GM12878 (cell line): ENCODE data around the gene TMEM61. TPM values are rescaled to one million over a fixed set of nuclear protein-coding genes. Genes with fewer than 3 reads are reported as not detected.

ENCODE experiments used
- ATAC-seq: fragments of 200-7000 bp; cut with Tn5 transposase; 3 replicates; pipeline ENCODE4 v1.9.1; 2020; ENCODE audit warnings: mild to moderate bottlenecking, moderate library complexity
- BruUV-seq: library from RNA; stranded (reverse); fragments of 400-500 nt; replicated peaks from 2 replicates; lab custom pipeline; 2021; lab: Mats Ljungman, UMichigan
- CTCF ChIA-PET: fragments of 300-600 bp; sonication (Branson Sonifier 250); formaldehyde crosslinking; extraction: SDS; loops from one replicate; lab custom pipeline; 2021; ENCODE audit warnings: inconsistent platforms; lab: Yijun Ruan, JAX
- POLR2A ChIA-PET: fragments of 350-600 bp; formaldehyde crosslinking; extraction: SDS; loops from one replicate; lab custom pipeline; 2021; ENCODE audit warnings: inconsistent platforms; lab: Charles Lee
- RAD21 ChIA-PET: fragments of 300-600 bp; sonication (Branson Sonifier 250); formaldehyde crosslinking; loops from one replicate; lab custom pipeline; 2023; ENCODE audit warnings: antibody characterized with exemption; ENCODE audit not compliant: unreplicated experiment; lab: Charles Lee
- SMC1A ChIA-PET: fragments of 300-600 bp; sonication (Branson Sonifier 250); formaldehyde crosslinking; loops from one replicate; lab custom pipeline; 2023; ENCODE audit not compliant: unreplicated experiment, uncharacterized antibody; lab: Charles Lee
- DNase-seq: peaks from one replicate; pipeline ENCODE4 v3.0.0-alpha.2; 2011; ENCODE audit warnings: low read depth, low spot score
- FAIRE-seq: peaks from 3 replicates; lab custom pipeline; 2011; peaks lifted over from hg19 to GRCh38; lab: Jason Lieb, UNC
- H2AFZ ChIP-seq: 2 replicates; pipeline ENCODE4 v1.6.0; 2011; ENCODE audit warnings: low read depth, low read length, control low read depth; ENCODE audit not compliant: control insufficient read depth
- H3K27ac ChIP-seq: 2 replicates; pipeline ENCODE4 v1.5.1; 2011; ENCODE audit warnings: control low read depth; ENCODE audit not compliant: control insufficient read depth, insufficient read depth
- H3K27me3 ChIP-seq, 2 experiments: replicated peaks in 1 of 2; 2 replicates each; pipeline versions ENCODE4 v1.6.0 to v1.6.1; 2011; ENCODE audit warnings: low read length in 1 of 2; ENCODE audit not compliant: control insufficient read depth in 2 of 2, insufficient read depth in 2 of 2
- H3K36me3 ChIP-seq, 2 experiments: 2 replicates each; pipeline ENCODE4 v1.5.1; 2011; ENCODE audit warnings: low read length in 1 of 2; ENCODE audit not compliant: control insufficient read depth in 2 of 2, insufficient read depth in 2 of 2
- H3K4me1 ChIP-seq: 2 replicates; pipeline ENCODE4 v1.6.1; 2011; ENCODE audit warnings: mild to moderate bottlenecking, low read length, moderate library complexity, mixed read lengths; ENCODE audit not compliant: control insufficient read depth, insufficient read depth
- H3K4me2 ChIP-seq: 2 replicates; pipeline ENCODE4 v1.6.0; 2011; ENCODE audit warnings: control low read depth; ENCODE audit not compliant: control insufficient read depth, insufficient read depth
- H3K4me3 ChIP-seq: fragments of 200-600 bp; sonication (generic); 2 replicates; pipeline ENCODE4 v1.5.1; 2016
- H3K79me2 ChIP-seq: 2 replicates; pipeline ENCODE4 v1.6.0; 2011; ENCODE audit warnings: low read length; ENCODE audit not compliant: control insufficient read depth, insufficient read depth
- H3K9ac ChIP-seq: 2 replicates; pipeline ENCODE4 v1.8.0; 2011; ENCODE audit warnings: low read length, control low read depth, mixed read lengths; ENCODE audit not compliant: control insufficient read depth, insufficient read depth
- H3K9me3 ChIP-seq: replicated peaks from 3 replicates; pipeline ENCODE4 v1.5.1; 2011; ENCODE audit warnings: mild to moderate bottlenecking, low read length; ENCODE audit not compliant: control insufficient read depth, insufficient read depth
- H4K20me1 ChIP-seq: 2 replicates; pipeline ENCODE4 v1.6.0; 2011; ENCODE audit not compliant: control insufficient read depth, insufficient read depth
- CBX5 ChIP-seq: sonication (generic); IDR thresholded peaks from 2 replicates; pipeline ENCODE4 v1.6.1; 2016; ENCODE audit warnings: low read depth, moderate library complexity, mild to moderate bottlenecking, inconsistent platforms
- CEBPB ChIP-seq, 2 experiments: fragments of 150-350 bp in 1 of 2; IDR thresholded peaks; 2 replicates each; pipeline ENCODE4 v1.6.1; 2012 to 2014; ENCODE audit warnings: low read depth in 2 of 2, low read length in 2 of 2, borderline replicate concordance in 1 of 2, inconsistent platforms in 1 of 2
- ESRRA ChIP-seq: IDR thresholded peaks from 2 replicates; pipeline ENCODE4 v1.6.1; 2012; ENCODE audit warnings: mild to moderate bottlenecking, low read length, improper control_type of control experiment
- GATAD2B ChIP-seq: fragments of 450-650 bp; conservative IDR thresholded peaks from 2 replicates; pipeline ENCODE4 v1.6.1; 2017; ENCODE audit warnings: low read depth, mild to moderate bottlenecking, moderate library complexity
- LARP7 ChIP-seq: fragments of 450-650 bp; IDR thresholded peaks from 2 replicates; pipeline ENCODE4 v1.6.1; 2017; ENCODE audit warnings: mild to moderate bottlenecking
- MXI1 ChIP-seq: fragments of 150-350 bp; IDR thresholded peaks from 2 replicates; pipeline ENCODE4 v1.6.1; 2011; ENCODE audit warnings: low read depth, mild to moderate bottlenecking, inconsistent platforms, low read length, improper control_type of control experiment
- NFYA ChIP-seq: IDR thresholded peaks from 2 replicates; pipeline ENCODE4 v1.6.1; 2011; ENCODE audit warnings: low read depth, mild to moderate bottlenecking, low read length, improper control_type of control experiment, borderline replicate concordance
- PAX5 ChIP-seq: IDR thresholded peaks from 2 replicates; pipeline ENCODE4 v1.6.1; 2011; ENCODE audit warnings: low read depth, low read length, borderline replicate concordance
- RAD51 ChIP-seq: fragments of 450-650 bp; IDR thresholded peaks from 2 replicates; pipeline ENCODE4 v1.6.1; 2016; ENCODE audit warnings: moderate library complexity, mild to moderate bottlenecking, inconsistent platforms
- RBBP5 ChIP-seq: fragments of 200-600 bp; sonication (generic); conservative IDR thresholded peaks from 2 replicates; pipeline ENCODE4 v1.6.1; 2016
- TCF3 ChIP-seq: IDR thresholded peaks from 2 replicates; pipeline ENCODE4 v1.6.1; 2012; ENCODE audit warnings: low read depth, mild to moderate bottlenecking, low read length, borderline replicate concordance; ENCODE audit not compliant: insufficient read depth
- ZZZ3 ChIP-seq: IDR thresholded peaks from 2 replicates; pipeline ENCODE4 v1.6.1; 2011; ENCODE audit warnings: low read depth; ENCODE audit not compliant: control insufficient read depth, insufficient read length
- WGBS: methylation state at CpG from one replicate; pipeline ENCODE4 v1.1.6; 2016; ENCODE audit warnings: low lambda C conversion rate; ENCODE audit not compliant: insufficient replicate concordance, insufficient coverage; ENCODE audit errors: missing lambda C conversion rate; 5-methylcytosine and 5-hydroxymethylcytosine counted together
- in situ Hi-C: fragments of 300-500 bp; cut with MboI; formaldehyde crosslinking; loops from 9 replicates; pipeline ENCODE4 v1.14.3; 2018; ENCODE audit warnings: mixed read lengths
- intact Hi-C: fragments of 100-400 bp; cut with micrococcal nuclease; formaldehyde crosslinking; loops from one replicate; pipeline ENCODE4 v1.14.2; 2022; ENCODE audit not compliant: unreplicated experiment
- polyA plus RNA-seq, 11 experiments: library from polyadenylated mRNA; depleted of rRNA in 4 of 11; unstranded in 6 of 11; stranded (reverse) in 5 of 11; fragments of >200 nt; fragmentation: Nextera tagmentation in 4 of 11; fragmentation: Illumina TruSeq in 1 of 11; extraction: Ambion mirVana in 4 of 11; extraction: Trizol in 1 of 11; gene quantifications; 1 replicate in 1 of 11; 2 replicates in 10 of 11; pipeline versions ENCODE4 v1.2.1 to v1.2.3, GENCODE V29; 2011 to 2016; ENCODE audit warnings: inconsistent platforms in 2 of 11, missing spikeins in 2 of 11, low read depth in 1 of 11
- total RNA-seq, 4 experiments: library from RNA; depleted of rRNA in 3 of 4; stranded (reverse); fragments of >200 nt in 3 of 4; fragmentation: Illumina TruSeq in 1 of 4; extraction: Trizol in 1 of 4; gene quantifications; 2 replicates each; pipeline versions ENCODE4 v1.2.1 to v1.2.3, GENCODE V29; 2013 to 2021
- TF ChIP-seq, protein P1 (sequence below): IDR thresholded peaks from 2 replicates; pipeline ENCODE4 v1.6.1; 2012; ENCODE audit warnings: low read depth, low read length, improper control_type of control experiment
- TF ChIP-seq, protein P2 (sequence below): fragments of 450-650 bp; IDR thresholded peaks from 2 replicates; pipeline ENCODE4 v1.6.1; 2017; ENCODE audit warnings: mild to moderate bottlenecking, moderate library complexity
- TF ChIP-seq, protein P3 (sequence below): IDR thresholded peaks from 2 replicates; pipeline ENCODE4 v1.6.1; 2011; ENCODE audit warnings: low read depth, low read length, improper control_type of control experiment, borderline replicate concordance
- TF ChIP-seq, protein P4 (sequence below): fragments of 150-350 bp; IDR thresholded peaks from 2 replicates; pipeline ENCODE4 v1.6.1; 2016; ENCODE audit warnings: low read depth, low read length

The TMEM61 gene
- total and polyA plus RNA-seq, 10 of the 15 experiments (the other 5 are each of a cell fraction or from before 2014, with no cell fraction given) = not detected

DNA sequence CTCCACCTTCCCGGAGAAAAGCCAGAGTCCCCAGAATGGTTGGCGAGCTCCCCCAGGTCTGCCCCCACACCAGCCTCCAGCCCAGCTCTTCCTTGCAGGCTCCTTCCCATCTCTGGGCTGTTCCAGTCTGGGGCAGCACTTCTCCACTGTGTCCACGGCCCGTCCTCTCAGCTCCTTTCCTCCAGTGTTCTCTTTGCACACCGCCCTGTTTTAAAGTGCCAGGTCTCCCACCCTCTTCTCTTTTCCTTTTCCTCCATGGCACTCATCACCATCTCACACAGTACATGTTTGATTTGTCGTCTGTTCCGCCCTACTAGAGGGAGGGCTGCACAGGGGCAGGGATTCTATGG, 52.8 kb downstream of the TMEM61 start:
- POLR2A ChIA-PET = no interaction called here
- no peak overlapping the region for H2AFZ ChIP-seq
- DNase-seq (no peak), ATAC-seq (no peak), FAIRE-seq (no peak)
- no peaks in the 10 kb centered on the region; the same call in 1 of the 2 replicates for H4K20me1 ChIP-seq
- no peaks in the 10 kb centered on the region for H3K9me3 ChIP-seq
- in situ Hi-C loops = loop anchor here (5.0 kb wide), 1 partner anchor 51 kb away; the partner anchor contains the start of gene TMEM61
- CTCF ChIA-PET = interaction anchor here (1.5 to 2.0 kb wide), 2 partner anchors 11 to 88 kb away, joined by 4 read pairs; no protein-coding TSS in a partner anchor
- H3K4me3 ChIP-seq = no peak overlapping the region
- H3K27ac ChIP-seq = no peak overlapping the region
- H3K4me1 ChIP-seq = no peaks in the 10 kb centered on the region
- H3K27me3 ChIP-seq = peaks cover 5 to 12% of the 10 kb centered on the region in 2 experiments; a peak in 3 of 4 replicates
- intact Hi-C loops = no loop called here
- 41% methylated on average over 5 of the region's 7 CpGs for WGBS
- no peak overlapping the region for H3K9ac ChIP-seq
- H3K4me2 ChIP-seq = no peak overlapping the region
- H3K79me2 ChIP-seq = no peaks in the 10 kb centered on the region
- BruUV-seq = no TSS peak
- SMC1A ChIA-PET = interaction anchor here (0.7 kb wide), 1 partner anchor 82 kb away, joined by 3 read pairs; no protein-coding TSS in a partner anchor
- no peaks in the 10 kb centered on the region for H3K36me3 ChIP-seq
- RAD21 ChIA-PET = no interaction called here
- TF ChIP-seq, protein P1, sequence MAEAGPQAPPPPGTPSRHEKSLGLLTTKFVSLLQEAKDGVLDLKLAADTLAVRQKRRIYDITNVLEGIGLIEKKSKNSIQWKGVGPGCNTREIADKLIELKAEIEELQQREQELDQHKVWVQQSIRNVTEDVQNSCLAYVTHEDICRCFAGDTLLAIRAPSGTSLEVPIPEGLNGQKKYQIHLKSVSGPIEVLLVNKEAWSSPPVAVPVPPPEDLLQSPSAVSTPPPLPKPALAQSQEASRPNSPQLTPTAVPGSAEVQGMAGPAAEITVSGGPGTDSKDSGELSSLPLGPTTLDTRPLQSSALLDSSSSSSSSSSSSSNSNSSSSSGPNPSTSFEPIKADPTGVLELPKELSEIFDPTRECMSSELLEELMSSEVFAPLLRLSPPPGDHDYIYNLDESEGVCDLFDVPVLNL = no peak
- TF ChIP-seq RAD51 (no peak), MXI1 (no peak), TCF3 (no peak), CBX5 (no peak), NFYA (no peak), ZZZ3 (no peak), PAX5 (no peak), CEBPB (IDR thresholded peaks at IDR 0.05; ENCODE audit: borderline replicate concordance in 1 of 2, low read depth in 2 of 2, low read length in 2 of 2) (no peak), GATAD2B (no peak), LARP7 (no peak), RBBP5 (no peak), ESRRA (no peak)
- TF ChIP-seq, protein P2, sequence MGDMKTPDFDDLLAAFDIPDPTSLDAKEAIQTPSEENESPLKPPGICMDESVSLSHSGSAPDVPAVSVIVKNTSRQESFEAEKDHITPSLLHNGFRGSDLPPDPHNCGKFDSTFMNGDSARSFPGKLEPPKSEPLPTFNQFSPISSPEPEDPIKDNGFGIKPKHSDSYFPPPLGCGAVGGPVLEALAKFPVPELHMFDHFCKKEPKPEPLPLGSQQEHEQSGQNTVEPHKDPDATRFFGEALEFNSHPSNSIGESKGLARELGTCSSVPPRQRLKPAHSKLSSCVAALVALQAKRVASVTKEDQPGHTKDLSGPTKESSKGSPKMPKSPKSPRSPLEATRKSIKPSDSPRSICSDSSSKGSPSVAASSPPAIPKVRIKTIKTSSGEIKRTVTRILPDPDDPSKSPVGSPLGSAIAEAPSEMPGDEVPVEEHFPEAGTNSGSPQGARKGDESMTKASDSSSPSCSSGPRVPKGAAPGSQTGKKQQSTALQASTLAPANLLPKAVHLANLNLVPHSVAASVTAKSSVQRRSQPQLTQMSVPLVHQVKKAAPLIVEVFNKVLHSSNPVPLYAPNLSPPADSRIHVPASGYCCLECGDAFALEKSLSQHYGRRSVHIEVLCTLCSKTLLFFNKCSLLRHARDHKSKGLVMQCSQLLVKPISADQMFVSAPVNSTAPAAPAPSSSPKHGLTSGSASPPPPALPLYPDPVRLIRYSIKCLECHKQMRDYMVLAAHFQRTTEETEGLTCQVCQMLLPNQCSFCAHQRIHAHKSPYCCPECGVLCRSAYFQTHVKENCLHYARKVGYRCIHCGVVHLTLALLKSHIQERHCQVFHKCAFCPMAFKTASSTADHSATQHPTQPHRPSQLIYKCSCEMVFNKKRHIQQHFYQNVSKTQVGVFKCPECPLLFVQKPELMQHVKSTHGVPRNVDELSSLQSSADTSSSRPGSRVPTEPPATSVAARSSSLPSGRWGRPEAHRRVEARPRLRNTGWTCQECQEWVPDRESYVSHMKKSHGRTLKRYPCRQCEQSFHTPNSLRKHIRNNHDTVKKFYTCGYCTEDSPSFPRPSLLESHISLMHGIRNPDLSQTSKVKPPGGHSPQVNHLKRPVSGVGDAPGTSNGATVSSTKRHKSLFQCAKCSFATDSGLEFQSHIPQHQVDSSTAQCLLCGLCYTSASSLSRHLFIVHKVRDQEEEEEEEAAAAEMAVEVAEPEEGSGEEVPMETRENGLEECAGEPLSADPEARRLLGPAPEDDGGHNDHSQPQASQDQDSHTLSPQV = no peak
- TF ChIP-seq, protein P3, sequence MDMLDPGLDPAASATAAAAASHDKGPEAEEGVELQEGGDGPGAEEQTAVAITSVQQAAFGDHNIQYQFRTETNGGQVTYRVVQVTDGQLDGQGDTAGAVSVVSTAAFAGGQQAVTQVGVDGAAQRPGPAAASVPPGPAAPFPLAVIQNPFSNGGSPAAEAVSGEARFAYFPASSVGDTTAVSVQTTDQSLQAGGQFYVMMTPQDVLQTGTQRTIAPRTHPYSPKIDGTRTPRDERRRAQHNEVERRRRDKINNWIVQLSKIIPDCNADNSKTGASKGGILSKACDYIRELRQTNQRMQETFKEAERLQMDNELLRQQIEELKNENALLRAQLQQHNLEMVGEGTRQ = no peak
- TF ChIP-seq, protein P4, sequence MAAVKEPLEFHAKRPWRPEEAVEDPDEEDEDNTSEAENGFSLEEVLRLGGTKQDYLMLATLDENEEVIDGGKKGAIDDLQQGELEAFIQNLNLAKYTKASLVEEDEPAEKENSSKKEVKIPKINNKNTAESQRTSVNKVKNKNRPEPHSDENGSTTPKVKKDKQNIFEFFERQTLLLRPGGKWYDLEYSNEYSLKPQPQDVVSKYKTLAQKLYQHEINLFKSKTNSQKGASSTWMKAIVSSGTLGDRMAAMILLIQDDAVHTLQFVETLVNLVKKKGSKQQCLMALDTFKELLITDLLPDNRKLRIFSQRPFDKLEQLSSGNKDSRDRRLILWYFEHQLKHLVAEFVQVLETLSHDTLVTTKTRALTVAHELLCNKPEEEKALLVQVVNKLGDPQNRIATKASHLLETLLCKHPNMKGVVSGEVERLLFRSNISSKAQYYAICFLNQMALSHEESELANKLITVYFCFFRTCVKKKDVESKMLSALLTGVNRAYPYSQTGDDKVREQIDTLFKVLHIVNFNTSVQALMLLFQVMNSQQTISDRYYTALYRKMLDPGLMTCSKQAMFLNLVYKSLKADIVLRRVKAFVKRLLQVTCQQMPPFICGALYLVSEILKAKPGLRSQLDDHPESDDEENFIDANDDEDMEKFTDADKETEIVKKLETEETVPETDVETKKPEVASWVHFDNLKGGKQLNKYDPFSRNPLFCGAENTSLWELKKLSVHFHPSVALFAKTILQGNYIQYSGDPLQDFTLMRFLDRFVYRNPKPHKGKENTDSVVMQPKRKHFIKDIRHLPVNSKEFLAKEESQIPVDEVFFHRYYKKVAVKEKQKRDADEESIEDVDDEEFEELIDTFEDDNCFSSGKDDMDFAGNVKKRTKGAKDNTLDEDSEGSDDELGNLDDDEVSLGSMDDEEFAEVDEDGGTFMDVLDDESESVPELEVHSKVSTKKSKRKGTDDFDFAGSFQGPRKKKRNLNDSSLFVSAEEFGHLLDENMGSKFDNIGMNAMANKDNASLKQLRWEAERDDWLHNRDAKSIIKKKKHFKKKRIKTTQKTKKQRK = no peak
